H9 (cell line): ENCODE measurements around the gene RAI1. TPM values are rescaled to one million over a fixed set of nuclear protein-coding genes. Genes with fewer than 3 reads are reported as not detected.

Experiments used
- DNase-seq: peaks from one replicate; pipeline ENCODE4 v3.0.0-alpha.2; 2017
- H2AFZ ChIP-seq: one replicate; pipeline ENCODE4 v1.6.1; 2013; ENCODE audit warnings: mild to moderate bottlenecking, low read length, control low read depth, moderate library complexity
- H2AK5ac ChIP-seq: 2 replicates; pipeline ENCODE4 v1.6.1; 2013; ENCODE audit warnings: low read length, control low read depth, mixed read lengths; ENCODE audit not compliant: insufficient read length
- H2BK120ac ChIP-seq: one replicate; pipeline ENCODE4 v1.6.1; 2013; ENCODE audit warnings: low read depth, mild to moderate bottlenecking, low read length, control low read depth, inconsistent platforms; ENCODE audit not compliant: poor library complexity, severe bottlenecking
- H2BK12ac ChIP-seq: 2 replicates; pipeline ENCODE4 v1.6.1; 2013; ENCODE audit warnings: low read length, control low read depth, mixed read lengths, low read depth; ENCODE audit not compliant: insufficient read length
- H2BK15ac ChIP-seq: 2 replicates; pipeline ENCODE4 v1.6.1; 2013; ENCODE audit warnings: low read depth, low read length, control low read depth
- H2BK20ac ChIP-seq: one replicate; pipeline ENCODE4 v1.6.1; 2013; ENCODE audit warnings: low read depth, mild to moderate bottlenecking, low read length, control low read depth, inconsistent platforms; ENCODE audit not compliant: poor library complexity, severe bottlenecking
- H2BK5ac ChIP-seq: 2 replicates; pipeline ENCODE4 v1.6.1; 2013; ENCODE audit warnings: low read length, control low read depth, mixed read lengths; ENCODE audit not compliant: insufficient read length
- H3K14ac ChIP-seq: 2 replicates; pipeline ENCODE4 v1.6.1; 2013; ENCODE audit warnings: low read length, control low read depth; ENCODE audit not compliant: insufficient read depth
- H3K18ac ChIP-seq: 2 replicates; pipeline ENCODE4 v1.6.1; 2013; ENCODE audit warnings: low read depth, mild to moderate bottlenecking, mixed read lengths, low read length, control low read depth; ENCODE audit not compliant: insufficient read length
- H3K23ac ChIP-seq: 2 replicates; pipeline ENCODE4 v1.6.1; 2013; ENCODE audit warnings: low read length, control low read depth, mixed read lengths, low read depth; ENCODE audit not compliant: insufficient read length
- H3K23me2 ChIP-seq: 2 replicates; pipeline ENCODE4 v1.6.1; 2013; ENCODE audit warnings: low read depth, mild to moderate bottlenecking, mixed read lengths, low read length, control low read depth; ENCODE audit not compliant: insufficient read length, poor library complexity, severe bottlenecking
- H3K27ac ChIP-seq: 2 replicates; pipeline ENCODE4 v1.5.1; 2013; ENCODE audit warnings: low read length, control low read depth, mixed read lengths, low read depth; ENCODE audit not compliant: insufficient read length
- H3K27me3 ChIP-seq: 2 replicates; pipeline ENCODE4 v1.6.1; 2013; ENCODE audit warnings: low read length, control low read depth, inconsistent platforms; ENCODE audit not compliant: insufficient read depth
- H3K4ac ChIP-seq: 2 replicates; pipeline ENCODE4 v1.6.1; 2013; ENCODE audit warnings: low read depth, mild to moderate bottlenecking, control low read depth, inconsistent platforms, low read length, moderate library complexity
- H3K4me1 ChIP-seq: 2 replicates; pipeline ENCODE4 v1.6.1; 2013; ENCODE audit warnings: low read length, control low read depth, inconsistent platforms; ENCODE audit not compliant: insufficient read depth
- H3K4me2 ChIP-seq: 2 replicates; pipeline ENCODE4 v1.6.1; 2013; ENCODE audit warnings: low read length, control low read depth, mixed read lengths; ENCODE audit not compliant: insufficient read length, insufficient read depth
- H3K56ac ChIP-seq: 2 replicates; pipeline ENCODE4 v1.6.1; 2013; ENCODE audit warnings: low read depth, mild to moderate bottlenecking, mixed read lengths, low read length, control low read depth; ENCODE audit not compliant: insufficient read length
- H3K79me1 ChIP-seq: 2 replicates; pipeline ENCODE4 v1.6.1; 2013; ENCODE audit warnings: low read depth, mild to moderate bottlenecking, moderate library complexity, low read length, control low read depth, inconsistent platforms; ENCODE audit not compliant: insufficient read depth, poor library complexity, severe bottlenecking
- H3K79me2 ChIP-seq: 2 replicates; pipeline ENCODE4 v1.6.1; 2013; ENCODE audit warnings: low read length, control low read depth, inconsistent platforms; ENCODE audit not compliant: insufficient read depth
- H3K9ac ChIP-seq: 2 replicates; pipeline ENCODE4 v1.6.1; 2013; ENCODE audit warnings: low read length, control low read depth, mixed read lengths; ENCODE audit not compliant: insufficient read length; ENCODE audit errors: extremely low read depth
- H3K9me3 ChIP-seq: one replicate; pipeline ENCODE4 v1.6.1; 2013; ENCODE audit warnings: low read depth, low read length, inconsistent platforms; ENCODE audit not compliant: control insufficient read depth
- H3T11ph ChIP-seq: one replicate; pipeline ENCODE4 v1.6.1; 2013; ENCODE audit warnings: mild to moderate bottlenecking, low read length, control low read depth, inconsistent platforms
- H4K20me1 ChIP-seq: one replicate; pipeline ENCODE4 v1.6.1; 2013; ENCODE audit not compliant: control insufficient read depth, insufficient read length, insufficient read depth
- H4K5ac ChIP-seq: 2 replicates; pipeline ENCODE4 v1.6.1; 2013; ENCODE audit warnings: low read depth, mild to moderate bottlenecking, mixed read lengths, low read length, control low read depth; ENCODE audit not compliant: insufficient read length
- H4K8ac ChIP-seq: replicated peaks from 2 replicates; pipeline ENCODE4 v1.6.1; 2013; ENCODE audit warnings: low read length, control low read depth, mixed read lengths, low read depth; ENCODE audit not compliant: insufficient read length
- H4K91ac ChIP-seq: 2 replicates; pipeline ENCODE4 v1.6.1; 2013; ENCODE audit warnings: low read depth, mild to moderate bottlenecking, moderate library complexity, mixed read lengths, low read length, control low read depth; ENCODE audit not compliant: insufficient read length
- H3K27ac Mint-ChIP-seq, 3 experiments: 2 replicates in 2 of 3; 3 replicates in 1 of 3; pipeline ENCODE4 v1.8.0; 2020 to 2021; ENCODE audit warnings: mixed read lengths in 3 of 3, mild to moderate bottlenecking in 1 of 3, moderate library complexity in 1 of 3
- H3K27me3 Mint-ChIP-seq: 2 replicates; pipeline ENCODE4 v1.8.0; 2021; ENCODE audit warnings: low read depth, mild to moderate bottlenecking, moderate library complexity, mixed read lengths
- H3K36me3 Mint-ChIP-seq, 3 experiments: 2 replicates in 2 of 3; 3 replicates in 1 of 3; pipeline ENCODE4 v1.8.0; 2020 to 2021; ENCODE audit warnings: low read depth in 3 of 3, mixed read lengths in 3 of 3; ENCODE audit not compliant: insufficient read depth in 1 of 3
- H3K4me1 Mint-ChIP-seq, 2 experiments: 2 replicates each; pipeline ENCODE4 v1.8.0; 2020; ENCODE audit warnings: mixed read lengths in 2 of 2
- H3K4me3 Mint-ChIP-seq, 2 experiments: 2 replicates in 1 of 2; 3 replicates in 1 of 2; pipeline ENCODE4 v1.8.0; 2020 to 2021; ENCODE audit warnings: mild to moderate bottlenecking in 2 of 2, mixed read lengths in 2 of 2, moderate library complexity in 1 of 2
- H3K9me3 Mint-ChIP-seq, 2 experiments: 2 replicates in 1 of 2; 3 replicates in 1 of 2; pipeline ENCODE4 v1.8.0; 2020; ENCODE audit warnings: mild to moderate bottlenecking in 2 of 2, mixed read lengths in 2 of 2, moderate library complexity in 1 of 2
- WGBS: extraction: QIAGEN DNeasy Blood & Tissue Kit; methylation state at CpG from one replicate; pipeline ENCODE4 v1.1.7; 2013; ENCODE audit warnings: missing lambda C conversion rate, low lambda C conversion rate, mixed read lengths; ENCODE audit not compliant: insufficient read length; ENCODE audit errors: extremely low coverage; 5-methylcytosine and 5-hydroxymethylcytosine counted together
- total RNA-seq: library from RNA; stranded (reverse); gene quantifications from 2 replicates; pipeline ENCODE4 v1.2.1, GENCODE V29; 2021
- TF ChIP-seq, protein P1 (sequence below): fragments of 200-600 bp; sonication (generic); conservative IDR thresholded peaks from 3 replicates; pipeline ENCODE4 v1.8.0; 2021; ENCODE audit warnings: antibody characterized with exemption, mild to moderate bottlenecking

Gene RAI1
- total RNA-seq, 1 experiment from 2014 or later: 1.5 TPM

DNA sequence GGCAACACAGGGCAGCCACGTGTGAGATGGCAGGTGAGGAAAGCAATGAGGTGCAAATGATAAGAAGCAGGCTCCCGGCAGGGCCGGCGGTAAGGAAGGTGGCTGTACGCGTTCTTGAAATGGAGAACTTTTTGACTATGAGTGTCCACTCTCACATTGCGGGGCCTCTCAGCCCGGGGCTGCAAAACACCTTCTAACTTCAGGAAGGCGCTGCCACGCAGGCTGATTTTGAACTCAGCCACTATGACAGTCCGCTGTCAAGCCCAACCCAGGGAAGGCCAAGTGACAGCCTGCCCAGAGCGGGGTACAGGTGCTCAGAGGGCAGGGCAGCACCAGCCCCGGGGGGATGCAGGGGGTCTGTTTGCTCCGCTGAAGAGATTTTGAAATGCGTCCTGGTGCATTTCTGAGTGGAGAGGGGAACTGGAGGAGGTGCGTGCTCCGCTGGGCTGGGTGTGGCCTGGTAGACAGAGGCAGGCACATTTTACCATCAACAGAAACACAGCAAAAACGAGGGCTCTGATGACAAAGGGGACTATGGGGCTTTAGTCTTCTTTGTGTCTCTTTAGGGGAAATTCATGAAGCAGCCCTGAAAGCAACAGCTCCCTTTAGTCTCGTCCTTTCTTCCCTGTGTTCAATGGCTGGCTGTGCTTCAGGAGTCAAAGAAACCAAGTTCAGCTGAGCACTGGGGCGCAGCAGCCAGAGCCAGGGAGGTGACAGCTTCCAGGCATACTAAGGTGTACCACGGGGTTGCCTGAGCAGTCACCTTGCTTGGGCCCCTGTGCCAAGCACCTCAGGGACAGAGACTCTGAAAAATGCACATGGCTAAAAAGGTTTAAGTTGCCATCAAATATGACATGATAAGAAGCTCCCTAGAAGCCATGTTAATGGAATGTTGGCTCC lies 170.1 kb downstream of the RAI1 start:
- Histone ChIP-seq H4K91ac (no peak overlapping the region), H3K18ac (no peak overlapping the region), H3K79me2 (no peaks in the 10 kb centered on the region), H3K23me2 (no peaks in the 10 kb centered on the region), H3K9ac (no peak overlapping the region), H2BK20ac (no peak overlapping the region), H3K4me1 (no peaks in the 10 kb centered on the region; the same call in 1 of the 2 replicates), H3K4me2 (no peak overlapping the region), H2AK5ac (no peak overlapping the region), H2BK120ac (no peak overlapping the region), H2BK12ac (no peak overlapping the region), H3K79me1 (no peaks in the 10 kb centered on the region), H4K20me1 (no peaks in the 10 kb centered on the region), H4K8ac (no peak overlapping the region), H3K23ac (no peak overlapping the region), H2AFZ (no peak overlapping the region), H2BK15ac (no peak overlapping the region), H3K9me3 (no peaks in the 10 kb centered on the region), H3K14ac (no peak overlapping the region), H3K56ac (no peak overlapping the region), H3T11ph (no peak overlapping the region), H3K27me3 (no peaks in the 10 kb centered on the region), H4K5ac (no peak overlapping the region), H2BK5ac (no peak overlapping the region), H3K27ac (no peak overlapping the region), H3K4ac (no peak overlapping the region)
- no CpG with 5 or more reads among the region's 21 CpGs for WGBS
- H3K27me3 Mint-ChIP-seq: no peaks in the 10 kb centered on the region; the same call in 1 of the 2 replicates
- peaks cover 35 to 63% of the 10 kb centered on the region in 2 experiments for H3K4me1 Mint-ChIP-seq
- TF ChIP-seq, protein P1, sequence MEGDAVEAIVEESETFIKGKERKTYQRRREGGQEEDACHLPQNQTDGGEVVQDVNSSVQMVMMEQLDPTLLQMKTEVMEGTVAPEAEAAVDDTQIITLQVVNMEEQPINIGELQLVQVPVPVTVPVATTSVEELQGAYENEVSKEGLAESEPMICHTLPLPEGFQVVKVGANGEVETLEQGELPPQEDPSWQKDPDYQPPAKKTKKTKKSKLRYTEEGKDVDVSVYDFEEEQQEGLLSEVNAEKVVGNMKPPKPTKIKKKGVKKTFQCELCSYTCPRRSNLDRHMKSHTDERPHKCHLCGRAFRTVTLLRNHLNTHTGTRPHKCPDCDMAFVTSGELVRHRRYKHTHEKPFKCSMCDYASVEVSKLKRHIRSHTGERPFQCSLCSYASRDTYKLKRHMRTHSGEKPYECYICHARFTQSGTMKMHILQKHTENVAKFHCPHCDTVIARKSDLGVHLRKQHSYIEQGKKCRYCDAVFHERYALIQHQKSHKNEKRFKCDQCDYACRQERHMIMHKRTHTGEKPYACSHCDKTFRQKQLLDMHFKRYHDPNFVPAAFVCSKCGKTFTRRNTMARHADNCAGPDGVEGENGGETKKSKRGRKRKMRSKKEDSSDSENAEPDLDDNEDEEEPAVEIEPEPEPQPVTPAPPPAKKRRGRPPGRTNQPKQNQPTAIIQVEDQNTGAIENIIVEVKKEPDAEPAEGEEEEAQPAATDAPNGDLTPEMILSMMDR: no peak
- no peak overlapping the region; a peak in 1 of 5 replicates for H3K4me3 Mint-ChIP-seq
- no peaks in the 10 kb centered on the region for H3K9me3 Mint-ChIP-seq
- DNase-seq: no peak
- H3K36me3 Mint-ChIP-seq: no peaks in the 10 kb centered on the region
- peak overlapping the region in 1 of 3 experiments; percentile 29; a peak in 1 of 7 replicates for H3K27ac Mint-ChIP-seq
